Muscle of leg (tissue), 11 donors: ENCODE measurements around the gene EML6. TPM values are rescaled to one million over a fixed set of nuclear protein-coding genes. Genes with fewer than 3 reads are reported as not detected.
A peak's percentile ranks its signal among the peaks of the same experiment; 100 is the strongest.

Source experiments
- DNase-seq: peaks from one replicate; pipeline ENCODE4 v3.0.0; 2013
- H3K27ac ChIP-seq: one replicate; pipeline ENCODE4 v1.5.1; 2013; ENCODE audit warnings: mild to moderate bottlenecking, low read length, control low read depth
- H3K27me3 ChIP-seq: one replicate; pipeline ENCODE4 v1.6.1; 2013; ENCODE audit warnings: low read length; ENCODE audit not compliant: control insufficient read depth, insufficient read depth
- H3K36me3 ChIP-seq: one replicate; pipeline ENCODE4 v1.6.1; 2013; ENCODE audit warnings: low read length; ENCODE audit not compliant: control insufficient read depth, insufficient read depth
- H3K4me1 ChIP-seq: one replicate; pipeline ENCODE4 v1.6.1; 2013; ENCODE audit warnings: low read length; ENCODE audit not compliant: control insufficient read depth, insufficient read depth
- H3K4me3 ChIP-seq: one replicate; pipeline ENCODE4 v1.5.1; 2013; ENCODE audit warnings: low read length, control low read depth
- H3K9me3 ChIP-seq: replicated peaks from 2 replicates; pipeline ENCODE4 v1.6.1; 2013; ENCODE audit warnings: low read depth, low read length; ENCODE audit not compliant: control insufficient read depth
- WGBS: methylation state at CpG from one replicate; pipeline ENCODE4 v1.1.5; 2013; ENCODE audit warnings: missing lambda C conversion rate; ENCODE audit not compliant: insufficient coverage; 5-methylcytosine and 5-hydroxymethylcytosine counted together
- polyA plus RNA-seq, 8 donors: library from polyadenylated mRNA; unstranded; fragments of 120-200 nt; gene quantifications; one replicate each; pipeline versions ENCODE4 v1.2.1 to v1.2.3, GENCODE V29; 2013; ENCODE audit warnings: inconsistent platforms in 1 of 8, low replicate concordance in 1 of 8; ENCODE audit not compliant: insufficient read length in 8 of 8, insufficient read depth in 1 of 8
- total RNA-seq: library from RNA; stranded (reverse); fragments of 120-200 nt; gene quantifications from one replicate; pipeline ENCODE4 v1.2.4, GENCODE V29; 2013

Gene EML6
- total and polyA plus RNA-seq, 9 donors: 11.2 to 32.1 (median 18.8) TPM

- peaks cover 9% of the 10 kb centered on the region for H3K4me1 ChIP-seq
Observed at GRCh38 chr2:54885891-54886290, 162.4 kb downstream of the EML6 start.

DNA sequence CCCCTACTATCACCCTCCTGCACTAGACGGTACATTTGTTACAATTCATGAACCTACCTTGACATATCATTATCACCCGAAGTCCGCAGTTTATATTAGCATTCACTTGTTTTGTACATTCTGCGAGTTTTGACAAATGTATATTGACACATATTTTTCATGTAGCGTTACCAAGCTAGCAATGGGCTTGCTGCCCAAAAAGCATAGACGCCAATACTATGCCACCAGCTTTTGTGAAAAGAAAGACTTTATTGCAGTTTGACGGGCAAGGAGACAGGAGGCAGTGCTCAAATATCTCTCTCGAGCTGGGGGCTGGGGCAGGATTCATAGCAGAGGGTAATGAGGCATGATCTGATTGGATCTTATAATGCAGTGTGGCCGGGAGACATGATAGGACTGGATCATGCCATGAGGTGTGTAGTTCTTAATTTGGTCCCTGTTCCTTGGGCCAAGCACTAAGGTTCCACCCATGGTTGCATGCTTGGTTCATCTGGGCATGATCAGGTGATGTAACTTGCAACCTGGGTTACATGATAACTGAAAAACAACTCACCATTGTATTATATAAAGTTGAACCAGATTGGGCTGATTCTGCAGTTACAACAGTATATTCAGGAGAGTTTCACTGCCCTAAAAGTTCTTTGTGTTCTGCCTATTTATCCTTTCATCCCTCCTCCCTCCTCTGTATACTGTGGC lies 164.5 kb downstream of the EML6 start:
- no peaks in the 10 kb centered on the region for H3K4me1 ChIP-seq
- no peaks in the 10 kb centered on the region for H3K36me3 ChIP-seq
- WGBS: 77% methylated on average over 4 of the region's 9 CpGs

More at GRCh38 chr2:54885891-54886290, 162.4 kb downstream of the EML6 start:
- no CpG with 5 or more reads among the region's 3 CpGs for whole genome bisulfite sequencing
- no peak overlapping the region for H3K27ac ChIP-seq
- H3K27me3 ChIP-seq: no peaks in the 10 kb centered on the region
- DNase-seq: no peak
- H3K36me3 ChIP-seq: no peaks in the 10 kb centered on the region
- H3K9me3 ChIP-seq: no peaks in the 10 kb centered on the region
- no peak overlapping the region for H3K4me3 ChIP-seq

GRCh38 chr2:54889053-54889452 lies 165.6 kb downstream of the EML6 start:
- WGBS: no CpG with 5 or more reads among the region's 2 CpGs

More for the DNA sequence above, 164.5 kb downstream of the EML6 start:
- Histone ChIP-seq H3K27ac (no peak overlapping the region), H3K9me3 (no peaks in the 10 kb centered on the region), H3K27me3 (no peaks in the 10 kb centered on the region), H3K4me3 (no peak overlapping the region)
- DNase-seq: no peak

GRCh38 chr2:54891909-54892308 lies 168.4 kb downstream of the EML6 start:
- 60% methylated on average over 2 of the region's 4 CpGs for WGBS
- Histone ChIP-seq H3K4me1 (peaks cover 5% of the 10 kb centered on the region), H3K36me3 (peaks cover 2% of the 10 kb centered on the region), H3K27me3 (no peaks in the 10 kb centered on the region), H3K9me3 (peaks cover 6% of the 10 kb centered on the region), H3K27ac (no peak overlapping the region), H3K4me3 (no peak overlapping the region)
- no peak for DNase-seq

More at GRCh38 chr2:54889053-54889452, 165.6 kb downstream of the EML6 start:
- DNase-seq: no peak
- no peak overlapping the region for H3K27ac ChIP-seq
- H3K36me3 ChIP-seq: no peaks in the 10 kb centered on the region
- H3K27me3 ChIP-seq: no peaks in the 10 kb centered on the region
- no peaks in the 10 kb centered on the region for H3K4me1 ChIP-seq
- no peak overlapping the region for H3K4me3 ChIP-seq
- H3K9me3 ChIP-seq: no peaks in the 10 kb centered on the region

GRCh38 chr2:54894467-54894866 lies 171.0 kb downstream of the EML6 start:
- no peak overlapping the region for H3K4me3 ChIP-seq
- no CpG with 5 or more reads among the region's 3 CpGs for WGBS
- H3K4me1 ChIP-seq: peaks cover 13% of the 10 kb centered on the region
- peaks cover 6% of the 10 kb centered on the region for H3K9me3 ChIP-seq
- peaks cover 2% of the 10 kb centered on the region for H3K36me3 ChIP-seq
- no peak for DNase-seq
- H3K27me3 ChIP-seq: no peaks in the 10 kb centered on the region
- no peak overlapping the region for H3K27ac ChIP-seq

DNA sequence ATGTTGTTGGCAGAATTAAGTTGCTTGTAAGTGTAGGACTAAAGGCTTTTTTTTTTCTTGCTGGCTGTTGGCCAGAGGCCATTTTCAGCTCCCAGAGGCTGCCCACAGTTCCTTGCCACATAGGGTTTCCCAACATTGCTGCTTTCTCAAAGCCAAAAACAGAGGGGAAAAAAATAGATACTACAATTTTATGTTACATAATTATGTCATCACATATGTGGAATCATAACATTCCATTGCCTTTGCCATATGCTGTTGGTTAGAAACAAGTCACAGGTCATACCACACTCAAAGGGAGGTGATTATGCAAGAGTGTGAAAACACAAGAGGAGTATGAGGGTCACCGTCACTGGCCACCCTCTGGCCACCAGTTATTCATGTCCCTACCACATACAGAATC lies 172.3 kb downstream of the EML6 start:
- Histone ChIP-seq H3K4me1 (peaks cover 14% of the 10 kb centered on the region), H3K27me3 (no peaks in the 10 kb centered on the region), H3K27ac (no peak overlapping the region), H3K9me3 (peaks cover 6% of the 10 kb centered on the region), H3K36me3 (peaks cover 2% of the 10 kb centered on the region), H3K4me3 (no peak overlapping the region)
- DNase-seq: no peak
- WGBS: no CpG with 5 or more reads among the region's 1 CpG

DNA sequence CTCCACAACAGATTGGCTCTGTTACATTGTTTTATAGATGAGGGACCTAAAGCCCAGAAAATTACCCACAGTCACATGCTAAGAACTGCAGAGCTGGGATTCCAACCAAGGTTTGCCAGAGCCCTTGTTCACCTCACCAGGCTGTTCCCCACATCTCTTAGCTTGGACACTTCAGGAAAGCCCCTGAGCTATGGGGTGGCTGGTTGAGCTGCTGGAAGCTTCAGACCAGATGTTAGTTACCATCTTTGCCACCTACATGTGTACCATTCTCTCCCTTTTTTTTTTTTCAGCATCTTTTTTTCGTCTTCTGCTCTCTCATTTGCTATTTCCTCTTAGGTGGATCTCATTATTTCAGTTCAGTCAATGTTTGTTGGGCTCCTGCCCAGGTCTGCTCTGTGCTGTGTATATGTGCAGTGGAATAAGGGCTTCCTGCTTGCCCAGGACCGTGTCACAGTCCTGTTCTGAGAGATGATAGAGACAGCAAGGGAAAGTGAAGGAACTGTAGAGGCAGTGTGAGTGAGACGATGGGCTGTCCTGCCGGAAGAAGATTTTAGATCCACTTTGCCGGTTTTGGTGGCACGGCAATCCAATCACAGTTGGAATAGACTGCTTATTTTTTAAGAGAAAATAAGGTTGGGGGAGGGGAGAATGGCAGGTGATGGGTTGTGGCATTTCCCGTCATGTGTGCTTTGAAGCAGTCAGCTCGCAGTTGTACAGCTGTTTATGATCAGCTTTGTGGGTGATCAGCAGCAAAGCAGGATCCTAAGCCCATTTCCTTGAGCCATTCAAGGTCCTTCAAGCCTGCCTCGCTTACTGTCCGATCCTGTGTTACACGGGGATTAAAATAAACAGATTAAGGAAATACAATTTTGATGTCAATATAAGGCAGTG lies 174.2 kb downstream of the EML6 start:
- Histone ChIP-seq H3K27ac (no peak overlapping the region), H3K9me3 (peaks cover 6% of the 10 kb centered on the region), H3K4me3 (no peak overlapping the region), H3K27me3 (no peaks in the 10 kb centered on the region), H3K36me3 (peaks cover 2% of the 10 kb centered on the region), H3K4me1 (peaks cover 14% of the 10 kb centered on the region)
- no peak for DNase-seq
- 71% methylated on average over 7 of the region's 11 CpGs for WGBS

GRCh38 chr2:54898456-54899226 lies 175.2 kb downstream of the EML6 start:
- no peaks in the 10 kb centered on the region for H3K27me3 ChIP-seq
- no peak for DNase-seq
- H3K4me3 ChIP-seq: no peak overlapping the region
- H3K36me3 ChIP-seq: peaks cover 2% of the 10 kb centered on the region
- H3K27ac ChIP-seq: no peak overlapping the region
- WGBS: no CpG with 5 or more reads among the region's 7 CpGs
- peaks cover 14% of the 10 kb centered on the region for H3K4me1 ChIP-seq
- peaks cover 6% of the 10 kb centered on the region for H3K9me3 ChIP-seq

DNA sequence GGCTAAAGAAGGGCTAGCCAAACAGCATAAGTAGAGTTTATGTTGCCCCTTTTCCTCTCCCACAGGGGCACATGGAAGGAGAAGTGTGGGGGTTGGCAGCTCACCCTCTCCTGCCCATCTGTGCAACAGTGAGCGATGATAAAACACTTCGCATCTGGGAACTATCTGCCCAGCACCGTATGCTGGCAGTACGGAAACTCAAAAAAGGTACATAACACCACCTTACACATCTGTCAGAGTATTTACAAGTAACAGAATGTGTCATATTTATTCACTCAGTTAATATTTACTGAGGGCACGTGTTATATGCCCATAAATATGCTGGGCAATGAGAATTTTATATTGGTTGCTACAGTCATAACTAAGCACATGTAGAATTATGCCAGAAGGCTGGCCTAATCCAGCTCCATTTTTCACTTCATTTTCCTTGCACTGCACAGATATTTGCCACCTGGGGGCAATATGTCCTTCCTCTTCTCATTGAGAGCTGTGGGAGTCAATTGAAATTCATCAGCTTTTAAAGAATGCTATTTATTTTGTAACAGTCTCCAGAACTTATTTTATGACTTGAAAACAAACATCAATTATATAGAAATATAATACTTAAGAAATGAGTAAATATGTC lies 176.2 kb downstream of the EML6 start:
- Histone ChIP-seq H3K36me3 (peaks cover 2% of the 10 kb centered on the region), H3K27ac (no peak overlapping the region), H3K27me3 (no peaks in the 10 kb centered on the region), H3K4me3 (no peak overlapping the region), H3K4me1 (peaks cover 20% of the 10 kb centered on the region), H3K9me3 (peaks cover 6% of the 10 kb centered on the region)
- DNase-seq: peak; percentile 72
- no CpG with 5 or more reads among the region's 5 CpGs for WGBS
